Prostate gland (tissue), 2 donors: ENCODE measurements around the gene GNAI3. TPM values are rescaled to one million over a fixed set of nuclear protein-coding genes. Genes with fewer than 3 reads are reported as not detected.

Source experiments
- DNase-seq: peaks from one replicate; pipeline ENCODE4 v3.0.0-alpha.2; 2019; ENCODE audit warnings: low spot score
- H3K27ac ChIP-seq, 2 donors: fragments of 200-600 bp; sonication (generic); 2 replicates each; pipeline ENCODE4 v1.5.1; 2017 to 2019
- H3K27me3 ChIP-seq: fragments of 200-600 bp; sonication (generic); replicated peaks from 2 replicates; pipeline ENCODE4 v1.5.1; 2019; ENCODE audit not compliant: insufficient read depth
- H3K36me3 ChIP-seq, 2 donors: fragments of 200-600 bp; sonication (generic); 1 replicate in 1 of 2; 2 replicates in 1 of 2; pipeline versions ENCODE4 v1.5.1 to v1.8.1; 2017 to 2019
- H3K4me1 ChIP-seq: fragments of 200-600 bp; sonication (generic); replicated peaks from 2 replicates; pipeline ENCODE4 v1.5.1; 2019
- H3K4me3 ChIP-seq, 2 donors: fragments of 200-600 bp; sonication (generic); 2 replicates each; pipeline ENCODE4 v1.5.1; 2017 to 2019
- H3K9me3 ChIP-seq: fragments of 200-600 bp; sonication (generic); 2 replicates; pipeline ENCODE4 v1.5.1; 2017
- CTCF ChIP-seq, 4 experiments: fragments of 200-600 bp in 2 of 4; fragments of 450-650 bp in 2 of 4; sonication (generic) in 2 of 4; IDR thresholded peaks; 1 replicate in 3 of 4; 2 replicates in 1 of 4; pipeline ENCODE4 v1.5.1; 2016 to 2019; ENCODE audit warnings: antibody characterized with exemption in 4 of 4, mild to moderate bottlenecking in 2 of 4, moderate library complexity in 2 of 4
- POLR2A ChIP-seq: fragments of 450-650 bp; IDR thresholded peaks from one replicate; pipeline ENCODE4 v1.6.1; 2016; ENCODE audit warnings: antibody characterized with exemption, mild to moderate bottlenecking
- POLR2AphosphoS5 ChIP-seq: sonication (generic); formaldehyde crosslinking; IDR thresholded peaks from one replicate; pipeline ENCODE4 v1.6.1; 2017; ENCODE audit warnings: antibody characterized with exemption
- WGBS: methylation state at CpG from one replicate; pipeline ENCODE4 v1.1.5; 2018; 5-methylcytosine and 5-hydroxymethylcytosine counted together
- intact Hi-C: fragments of 100-400 bp; cut with DNase I; formaldehyde crosslinking; loops from one replicate; pipeline ENCODE4 v1.14.2; 2022
- total RNA-seq, 2 donors: library from RNA; depleted of rRNA; stranded (reverse); fragments of >200 nt; gene quantifications; one replicate each; pipeline ENCODE4 v1.1.0, GENCODE V29; 2016

Gene GNAI3
- total RNA-seq, 2 donors from 2014 or later = 5.1 to 5.4 TPM

GRCh38 chr1:109528712-109529111 is 19.7 kb upstream of the GNAI3 start:
- TF ChIP-seq CTCF (IDR thresholded peaks at IDR 0.05) = no peak
- TF ChIP-seq POLR2AphosphoS5 = no peak
- TF ChIP-seq POLR2A = no peak
- Histone ChIP-seq H3K36me3 (no peaks in the 10 kb centered on the region), H3K27ac (no peak overlapping the region), H3K4me1 (no peaks in the 10 kb centered on the region), H3K27me3 (no peaks in the 10 kb centered on the region), H3K9me3 (no peaks in the 10 kb centered on the region), H3K4me3 (no peak overlapping the region)
- no peak for DNase-seq
- WGBS = 90% methylated on average over 3 of the region's 3 CpGs
- intact Hi-C loops = no loop called here

- H3K9me3 ChIP-seq = no peaks in the 10 kb centered on the region
- 50% methylated on average over 8 of the region's 8 CpGs for WGBS
- no peak overlapping the region for H3K27ac ChIP-seq
- no peaks in the 10 kb centered on the region for H3K4me1 ChIP-seq
- H3K4me3 ChIP-seq = no peak overlapping the region
- H3K36me3 ChIP-seq = no peaks in the 10 kb centered on the region
- H3K27me3 ChIP-seq = no peaks in the 10 kb centered on the region
- intact Hi-C loops = loop anchor here (10.0 kb wide), 1 partner anchor 105 kb away; the partner anchor contains the start of gene PSMA5
- no peak for TF ChIP-seq POLR2A
- TF ChIP-seq POLR2AphosphoS5 = no peak
- TF ChIP-seq CTCF (IDR thresholded peaks at IDR 0.05) = no peak
- no peak for DNase-seq
Measured at GRCh38 chr1:109529881-109530456, 18.4 kb upstream of the GNAI3 start.

- Histone ChIP-seq H3K4me1 (no peaks in the 10 kb centered on the region), H3K27me3 (no peaks in the 10 kb centered on the region), H3K27ac (no peak overlapping the region), H3K4me3 (no peak overlapping the region), H3K9me3 (no peaks in the 10 kb centered on the region), H3K36me3 (no peaks in the 10 kb centered on the region)
- intact Hi-C loops = loop anchor here (10.0 kb wide), 1 partner anchor 106 kb away; the partner anchor contains the start of gene PSMA5
- TF ChIP-seq POLR2A = no peak
- TF ChIP-seq POLR2AphosphoS5 = no peak
- TF ChIP-seq CTCF (IDR thresholded peaks at IDR 0.05) = no peak
- DNase-seq = no peak
- 75% methylated on average over 13 of the region's 13 CpGs for WGBS
Measured at GRCh38 chr1:109530457-109531087, 17.8 kb upstream of the GNAI3 start.

- no peak overlapping the region for H3K27ac ChIP-seq
- no peaks in the 10 kb centered on the region for H3K4me1 ChIP-seq
- no peak for DNase-seq
- H3K27me3 ChIP-seq = no peaks in the 10 kb centered on the region
- 81% methylated on average over 4 of the region's 4 CpGs for WGBS
- intact Hi-C loops = loop anchor here (10.0 kb wide), 1 partner anchor 107 kb away; the partner anchor contains the start of gene PSMA5
- no peaks in the 10 kb centered on the region for H3K36me3 ChIP-seq
- H3K4me3 ChIP-seq = no peak overlapping the region
- no peaks in the 10 kb centered on the region for H3K9me3 ChIP-seq
- TF ChIP-seq CTCF (IDR thresholded peaks at IDR 0.05) (no peak), POLR2AphosphoS5 (no peak), POLR2A (no peak)
Measured at GRCh38 chr1:109531380-109531779, 17.0 kb upstream of the GNAI3 start.
